Activated B cell treated with CpG ODN at 0.5 μM for 24 hours (primary cell): Measurements from ENCODE around the gene NPPA. TPM values are rescaled to one million over a fixed set of nuclear protein-coding genes. Genes with fewer than 3 reads are reported as not detected.

Experiments used
- ATAC-seq: fragments of 200-7000 bp; cut with Tn5 transposase; one replicate; pipeline ENCODE4 v1.10.0; 2021; ENCODE audit warnings: low read depth, mild to moderate bottlenecking, moderate library complexity
- CTCF ChIA-PET: fragments of 350-600 bp; sonication (Branson Sonifier 250); formaldehyde crosslinking; loops from one replicate; lab custom pipeline; 2021; ENCODE audit warnings: antibody characterized with exemption; lab: Charles Lee
- POLR2A ChIA-PET: fragments of 350-600 bp; sonication (Branson Sonifier 250); formaldehyde crosslinking; loops from one replicate; lab custom pipeline; 2021; ENCODE audit warnings: antibody characterized with exemption; lab: Charles Lee
- DNase-seq: peaks from one replicate; pipeline ENCODE4 v3.0.0; 2022
- H3K27ac Mint-ChIP-seq: one replicate; pipeline ENCODE4 v1.8.0; 2020; ENCODE audit warnings: mixed read lengths
- H3K27me3 Mint-ChIP-seq: one replicate; pipeline ENCODE4 v1.8.0; 2021; ENCODE audit warnings: mixed read lengths
- H3K36me3 Mint-ChIP-seq: one replicate; pipeline ENCODE4 v1.8.0; 2021; ENCODE audit warnings: low read depth, mixed read lengths
- H3K4me1 Mint-ChIP-seq: one replicate; pipeline ENCODE4 v1.8.0; 2021; ENCODE audit warnings: mixed read lengths
- H3K4me3 Mint-ChIP-seq: one replicate; pipeline ENCODE4 v1.8.0; 2020; ENCODE audit warnings: mild to moderate bottlenecking, mixed read lengths
- H3K9me3 Mint-ChIP-seq: one replicate; pipeline ENCODE4 v1.8.0; 2020; ENCODE audit warnings: mixed read lengths
- intact Hi-C: fragments of 100-400 bp; cut with micrococcal nuclease; formaldehyde crosslinking; loops from one replicate; pipeline ENCODE4 v1.15.1; 2024
- total RNA-seq: library from RNA; stranded (reverse); gene quantifications from 2 replicates; pipeline ENCODE4 v1.2.3, GENCODE V29; 2022
- TF ChIP-seq, protein P1 (sequence below): fragments of 200-600 bp; IDR thresholded peaks from one replicate; pipeline ENCODE4 v1.8.0; 2022; ENCODE audit warnings: antibody characterized with exemption, mild to moderate bottlenecking

Gene NPPA
- total RNA-seq, 1 donor from 2014 or later = not detected

DNA sequence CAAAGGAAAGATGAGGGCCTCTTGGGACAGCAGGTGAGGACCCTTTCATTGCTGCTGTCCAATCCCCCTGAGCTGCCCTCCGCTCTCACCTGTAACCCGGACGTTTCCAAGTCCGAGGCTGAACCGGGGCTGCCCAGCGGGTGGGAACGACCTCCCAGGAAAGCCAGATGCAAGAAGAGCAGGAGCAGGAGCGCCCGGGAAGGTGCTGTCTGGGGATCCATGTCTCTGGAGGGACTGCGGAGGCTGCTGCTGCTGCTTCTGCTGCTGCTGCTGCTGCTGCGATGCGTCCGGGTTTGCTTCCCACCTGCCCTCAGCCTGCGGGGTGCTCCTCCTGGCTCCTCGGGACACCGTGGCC is 11.0 kb upstream of the NPPA start, which contains the start of gene NPPB:
TSS of gene NPPB (minus strand) at position 333 of the 355 bp plus-strand sequence. CDS start at position 221, 112 bp downstream.
- intact Hi-C loops = no loop called here
- POLR2A ChIA-PET = no interaction called here
- TF ChIP-seq, protein P1, sequence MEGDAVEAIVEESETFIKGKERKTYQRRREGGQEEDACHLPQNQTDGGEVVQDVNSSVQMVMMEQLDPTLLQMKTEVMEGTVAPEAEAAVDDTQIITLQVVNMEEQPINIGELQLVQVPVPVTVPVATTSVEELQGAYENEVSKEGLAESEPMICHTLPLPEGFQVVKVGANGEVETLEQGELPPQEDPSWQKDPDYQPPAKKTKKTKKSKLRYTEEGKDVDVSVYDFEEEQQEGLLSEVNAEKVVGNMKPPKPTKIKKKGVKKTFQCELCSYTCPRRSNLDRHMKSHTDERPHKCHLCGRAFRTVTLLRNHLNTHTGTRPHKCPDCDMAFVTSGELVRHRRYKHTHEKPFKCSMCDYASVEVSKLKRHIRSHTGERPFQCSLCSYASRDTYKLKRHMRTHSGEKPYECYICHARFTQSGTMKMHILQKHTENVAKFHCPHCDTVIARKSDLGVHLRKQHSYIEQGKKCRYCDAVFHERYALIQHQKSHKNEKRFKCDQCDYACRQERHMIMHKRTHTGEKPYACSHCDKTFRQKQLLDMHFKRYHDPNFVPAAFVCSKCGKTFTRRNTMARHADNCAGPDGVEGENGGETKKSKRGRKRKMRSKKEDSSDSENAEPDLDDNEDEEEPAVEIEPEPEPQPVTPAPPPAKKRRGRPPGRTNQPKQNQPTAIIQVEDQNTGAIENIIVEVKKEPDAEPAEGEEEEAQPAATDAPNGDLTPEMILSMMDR = no peak
- Mint-ChIP-seq H3K9me3 (no peaks in the 10 kb centered on the region), H3K4me3 (no peak within 1 kb of the TSS), H3K27me3 (peaks cover 51% of the 10 kb centered on the region), H3K36me3 (no peaks in the 10 kb centered on the region), H3K27ac (no peak within 1 kb of the TSS), H3K4me1 (no peaks in the 10 kb centered on the region)
- CTCF ChIA-PET = no interaction called here
- ATAC-seq (no peak), DNase-seq (no peak)

DNA sequence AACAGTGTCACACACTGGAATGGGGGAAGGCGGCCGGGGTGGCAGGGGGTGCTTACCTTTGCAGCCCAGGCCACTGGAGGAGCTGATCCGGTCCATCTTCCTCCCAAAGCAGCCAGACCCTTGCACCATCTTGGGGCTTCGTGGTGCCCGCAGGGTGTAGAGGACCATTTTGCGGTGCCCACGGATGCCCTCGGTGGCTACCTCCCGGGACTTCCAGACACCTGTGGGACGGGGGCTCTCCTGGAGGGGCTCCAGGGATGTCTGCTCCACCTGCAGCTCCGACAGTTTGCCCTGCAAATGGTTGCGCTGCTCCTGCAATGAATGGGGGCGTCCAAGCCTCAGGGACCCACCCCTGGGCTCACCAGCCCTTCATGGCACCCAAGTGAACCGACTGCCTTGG is 10.6 kb upstream of the NPPA start:
- CTCF ChIA-PET = no interaction called here
- DNase-seq (no peak), ATAC-seq (no peak)
- peaks cover 51% of the 10 kb centered on the region for H3K27me3 Mint-ChIP-seq
- no peaks in the 10 kb centered on the region for H3K4me1 Mint-ChIP-seq
- intact Hi-C loops = no loop called here
- H3K4me3 Mint-ChIP-seq = no peak overlapping the region
- no peaks in the 10 kb centered on the region for H3K9me3 Mint-ChIP-seq
- TF ChIP-seq, protein P1 = no peak
- no peaks in the 10 kb centered on the region for H3K36me3 Mint-ChIP-seq
- H3K27ac Mint-ChIP-seq = no peak overlapping the region
- POLR2A ChIA-PET = no interaction called here

DNA sequence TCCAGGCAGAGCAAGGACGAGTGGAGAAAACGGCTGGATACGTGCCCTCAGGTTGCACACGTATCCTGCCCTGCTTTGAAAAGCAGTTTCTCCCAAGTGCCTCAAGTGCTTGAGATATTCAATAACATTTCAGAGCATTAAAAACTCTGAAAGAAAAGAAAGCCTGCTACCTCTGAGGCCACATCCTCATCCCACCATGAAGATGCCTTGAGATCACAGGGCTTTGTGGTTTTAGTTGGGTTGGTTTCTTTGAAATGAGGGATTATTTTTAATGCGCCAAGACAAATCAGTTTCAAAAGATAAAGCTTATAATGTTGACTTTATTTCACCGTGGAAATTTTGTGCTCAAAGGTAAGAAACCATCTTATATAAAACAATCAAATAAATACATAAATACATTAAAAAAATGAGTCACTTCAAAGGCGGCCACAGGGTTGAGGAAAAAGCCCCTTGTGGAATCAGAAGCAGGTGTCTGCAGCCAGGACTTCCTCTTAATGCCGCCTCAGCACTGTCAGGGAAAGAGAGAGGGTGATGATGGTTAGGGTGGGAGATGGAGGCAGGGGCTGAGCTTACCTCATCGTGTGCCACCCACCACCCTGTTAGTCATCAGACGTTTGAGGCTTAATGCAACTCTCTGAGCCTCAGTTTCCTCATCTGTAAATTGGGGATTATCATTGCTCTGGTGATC is 9.7 kb upstream of the NPPA start:
- no peaks in the 10 kb centered on the region for H3K36me3 Mint-ChIP-seq
- TF ChIP-seq, protein P1 = no peak
- no peak overlapping the region for H3K4me3 Mint-ChIP-seq
- H3K27ac Mint-ChIP-seq = no peak overlapping the region
- ATAC-seq (no peak), DNase-seq (no peak)
- intact Hi-C loops = no loop called here
- ChIA-PET POLR2A (interaction anchor here (0.6 to 1.2 kb wide), 2 partner anchors 51 to 122 kb away, joined by 3 read pairs; no protein-coding TSS in a partner anchor), CTCF (no interaction called here)
- peaks cover 45% of the 10 kb centered on the region for H3K27me3 Mint-ChIP-seq
- no peaks in the 10 kb centered on the region for H3K4me1 Mint-ChIP-seq
- H3K9me3 Mint-ChIP-seq = no peaks in the 10 kb centered on the region

DNA sequence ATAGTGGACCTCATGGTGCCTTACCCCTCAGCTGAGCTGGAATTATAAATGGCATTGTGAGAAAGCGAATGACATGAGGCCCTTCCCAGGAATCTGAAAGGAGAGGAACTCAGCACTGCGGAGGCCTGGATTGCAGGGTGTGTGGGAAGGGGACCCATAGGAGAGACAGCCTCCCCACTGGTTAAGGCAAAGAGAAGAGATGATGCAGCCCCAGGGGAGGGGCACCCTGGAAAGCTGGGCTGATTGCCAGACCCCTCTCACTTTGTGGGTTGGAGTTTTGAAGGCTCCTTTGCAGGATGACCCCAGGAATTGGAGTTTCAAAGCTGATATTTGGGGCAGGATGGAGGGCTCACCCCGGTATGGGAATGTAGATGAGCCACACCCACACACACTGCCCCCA is 9.1 kb upstream of the NPPA start:
- ATAC-seq (no peak), DNase-seq (no peak)
- intact Hi-C loops = no loop called here
- H3K36me3 Mint-ChIP-seq = no peaks in the 10 kb centered on the region
- H3K27me3 Mint-ChIP-seq = peaks cover 43% of the 10 kb centered on the region
- H3K27ac Mint-ChIP-seq = no peak overlapping the region
- H3K9me3 Mint-ChIP-seq = no peaks in the 10 kb centered on the region
- no peak overlapping the region for H3K4me3 Mint-ChIP-seq
- POLR2A ChIA-PET = interaction anchor here (0.6 to 1.2 kb wide), 2 partner anchors 51 to 122 kb away, joined by 3 read pairs; no protein-coding TSS in a partner anchor
- CTCF ChIA-PET = no interaction called here
- TF ChIP-seq, protein P1 = no peak
- H3K4me1 Mint-ChIP-seq = no peaks in the 10 kb centered on the region

DNA sequence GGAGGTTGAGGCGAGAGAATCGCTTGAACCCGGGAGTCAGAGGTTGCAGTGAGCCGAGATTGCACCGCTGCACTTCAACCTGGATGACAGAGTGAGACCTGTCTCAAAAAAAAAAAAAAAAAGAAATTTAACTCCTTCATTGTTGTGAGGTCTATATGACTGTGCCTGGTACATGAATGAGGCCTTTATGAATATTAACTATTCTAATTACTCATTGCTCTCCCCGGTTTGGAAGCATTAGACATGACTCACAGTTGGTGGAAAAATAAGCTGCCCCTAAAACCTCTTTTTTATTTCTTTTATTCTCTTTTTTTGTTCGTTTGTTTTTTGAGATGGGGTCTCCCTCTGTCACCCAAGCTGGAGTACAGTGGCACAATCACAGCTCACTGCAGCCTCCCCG is 7.8 kb upstream of the NPPA start:
- Mint-ChIP-seq H3K4me3 (no peak overlapping the region), H3K9me3 (no peaks in the 10 kb centered on the region), H3K4me1 (no peaks in the 10 kb centered on the region), H3K27me3 (peaks cover 30% of the 10 kb centered on the region), H3K36me3 (no peaks in the 10 kb centered on the region), H3K27ac (no peak overlapping the region)
- TF ChIP-seq, protein P1 = no peak
- intact Hi-C loops = no loop called here
- ChIA-PET CTCF (interaction anchor here (0.9 kb wide), 1 partner anchor 13 kb away, joined by 6 read pairs; no protein-coding TSS in a partner anchor), POLR2A (interaction anchor here (0.5 to 2.4 kb wide), 2 partner anchors 53 to 76 kb away, joined by 3 to 11 read pairs; no protein-coding TSS in a partner anchor)
- no peak for ATAC-seq
- no peak for DNase-seq
